ENCODE measurements around the gene MAGOH. TPM values are rescaled to one million over a fixed set of nuclear protein-coding genes. Genes with fewer than 3 reads are reported as not detected.

The MAGOH gene
- total RNA-seq, 2 donors from 2014 or later: 49.6 to 83.9 TPM

GRCh38 chr1:53275566-53275965 is 37.2 kb upstream of the MAGOH start:
- peaks cover 72% of the 10 kb centered on the region for H3K36me3 Mint-ChIP-seq (ENCODE audit: low read depth)
- H3K27ac Mint-ChIP-seq: no peak overlapping the region
- no peaks in the 10 kb centered on the region for H3K27me3 Mint-ChIP-seq
- ATAC-seq (replicated peaks): no peak
- no peaks in the 10 kb centered on the region for H3K4me1 Mint-ChIP-seq
- no peaks in the 10 kb centered on the region for H3K9me3 Mint-ChIP-seq
- no peak overlapping the region for H3K4me3 Mint-ChIP-seq

GRCh38 chr1:53274541-53275185 is 36.3 kb upstream of the MAGOH start:
- H3K27ac Mint-ChIP-seq: no peak overlapping the region
- H3K4me3 Mint-ChIP-seq: no peak overlapping the region
- ATAC-seq (replicated peaks): no peak
- no peaks in the 10 kb centered on the region for H3K27me3 Mint-ChIP-seq
- H3K4me1 Mint-ChIP-seq: no peaks in the 10 kb centered on the region
- peaks cover 70% of the 10 kb centered on the region for H3K36me3 Mint-ChIP-seq (ENCODE audit: low read depth)
- H3K9me3 Mint-ChIP-seq: no peaks in the 10 kb centered on the region

- Mint-ChIP-seq H3K4me1 (no peaks in the 10 kb centered on the region), H3K9me3 (no peaks in the 10 kb centered on the region), H3K27me3 (no peaks in the 10 kb centered on the region), H3K36me3 (ENCODE audit: low read depth) (peaks cover 74% of the 10 kb centered on the region), H3K27ac (no peak overlapping the region), H3K4me3 (no peak overlapping the region)
- ATAC-seq (replicated peaks): no peak
Measured at GRCh38 chr1:53274026-53274425, 35.7 kb upstream of the MAGOH start.

GRCh38 chr1:53273526-53273925 is 35.2 kb upstream of the MAGOH start:
- ATAC-seq (replicated peaks): no peak
- no peak overlapping the region for H3K4me3 Mint-ChIP-seq
- no peaks in the 10 kb centered on the region for H3K4me1 Mint-ChIP-seq
- no peak overlapping the region for H3K27ac Mint-ChIP-seq
- no peaks in the 10 kb centered on the region for H3K9me3 Mint-ChIP-seq
- H3K36me3 Mint-ChIP-seq (ENCODE audit: low read depth): peaks cover 74% of the 10 kb centered on the region
- H3K27me3 Mint-ChIP-seq: no peaks in the 10 kb centered on the region

GRCh38 chr1:53272349-53272748 is 34.0 kb upstream of the MAGOH start:
- no peak for ATAC-seq (replicated peaks)
- peaks cover 73% of the 10 kb centered on the region for H3K36me3 Mint-ChIP-seq (ENCODE audit: low read depth)
- H3K27ac Mint-ChIP-seq: peak overlapping the region; percentile 61
- no peaks in the 10 kb centered on the region for H3K27me3 Mint-ChIP-seq
- no peaks in the 10 kb centered on the region for H3K4me1 Mint-ChIP-seq
- no peaks in the 10 kb centered on the region for H3K9me3 Mint-ChIP-seq
- H3K4me3 Mint-ChIP-seq: no peak overlapping the region

- Mint-ChIP-seq H3K36me3 (ENCODE audit: low read depth) (peaks cover 79% of the 10 kb centered on the region), H3K4me1 (no peaks in the 10 kb centered on the region), H3K9me3 (no peaks in the 10 kb centered on the region), H3K27me3 (no peaks in the 10 kb centered on the region), H3K4me3 (no peak overlapping the region), H3K27ac (no peak overlapping the region)
- ATAC-seq (replicated peaks): no peak
Measured at GRCh38 chr1:53271446-53272090, 33.2 kb upstream of the MAGOH start.

- H3K9me3 Mint-ChIP-seq: no peaks in the 10 kb centered on the region
- no peak overlapping the region for H3K27ac Mint-ChIP-seq
- H3K4me3 Mint-ChIP-seq: no peak overlapping the region
- H3K36me3 Mint-ChIP-seq (ENCODE audit: low read depth): peaks cover 80% of the 10 kb centered on the region
- H3K4me1 Mint-ChIP-seq: no peaks in the 10 kb centered on the region
- ATAC-seq (replicated peaks): no peak
- no peaks in the 10 kb centered on the region for H3K27me3 Mint-ChIP-seq
Measured at GRCh38 chr1:53270873-53271272, 32.6 kb upstream of the MAGOH start.

GRCh38 chr1:53270107-53270506 is 31.8 kb upstream of the MAGOH start:
- H3K27ac Mint-ChIP-seq: no peak overlapping the region
- H3K9me3 Mint-ChIP-seq: no peaks in the 10 kb centered on the region
- H3K4me3 Mint-ChIP-seq: no peak overlapping the region
- peak; percentile 37 for ATAC-seq (replicated peaks)
- H3K4me1 Mint-ChIP-seq: no peaks in the 10 kb centered on the region
- H3K27me3 Mint-ChIP-seq: no peaks in the 10 kb centered on the region
- H3K36me3 Mint-ChIP-seq (ENCODE audit: low read depth): peaks cover 81% of the 10 kb centered on the region

- H3K36me3 Mint-ChIP-seq (ENCODE audit: low read depth): peaks cover 85% of the 10 kb centered on the region
- no peaks in the 10 kb centered on the region for H3K4me1 Mint-ChIP-seq
- H3K27me3 Mint-ChIP-seq: no peaks in the 10 kb centered on the region
- H3K27ac Mint-ChIP-seq: no peak overlapping the region
- ATAC-seq (replicated peaks): no peak
- H3K9me3 Mint-ChIP-seq: no peaks in the 10 kb centered on the region
- no peak overlapping the region for H3K4me3 Mint-ChIP-seq
Measured at GRCh38 chr1:53267761-53268160, 29.4 kb upstream of the MAGOH start.

GRCh38 chr1:53266038-53266437 is 27.7 kb upstream of the MAGOH start:
- Mint-ChIP-seq H3K9me3 (no peaks in the 10 kb centered on the region), H3K27ac (no peak overlapping the region), H3K4me3 (no peak overlapping the region), H3K4me1 (no peaks in the 10 kb centered on the region), H3K27me3 (no peaks in the 10 kb centered on the region), H3K36me3 (ENCODE audit: low read depth) (peaks cover 90% of the 10 kb centered on the region)
- no peak for ATAC-seq (replicated peaks)

- Mint-ChIP-seq H3K9me3 (no peaks in the 10 kb centered on the region), H3K27ac (no peak overlapping the region), H3K4me3 (no peak overlapping the region), H3K4me1 (no peaks in the 10 kb centered on the region), H3K36me3 (ENCODE audit: low read depth) (peaks cover 94% of the 10 kb centered on the region), H3K27me3 (no peaks in the 10 kb centered on the region)
- ATAC-seq (replicated peaks): no peak
Measured at GRCh38 chr1:53265581-53265980, 27.3 kb upstream of the MAGOH start.

GRCh38 chr1:53264048-53264447 is 25.7 kb upstream of the MAGOH start:
- Mint-ChIP-seq H3K4me1 (no peaks in the 10 kb centered on the region), H3K27ac (no peak overlapping the region), H3K27me3 (no peaks in the 10 kb centered on the region), H3K36me3 (ENCODE audit: low read depth) (peaks cover 99% of the 10 kb centered on the region), H3K4me3 (no peak overlapping the region), H3K9me3 (no peaks in the 10 kb centered on the region)
- no peak for ATAC-seq (replicated peaks)

GRCh38 chr1:53262000-53262399 is 23.7 kb upstream of the MAGOH start:
- Mint-ChIP-seq H3K36me3 (ENCODE audit: low read depth) (peaks cover 100% of the 10 kb centered on the region), H3K4me3 (no peak overlapping the region), H3K9me3 (no peaks in the 10 kb centered on the region), H3K4me1 (no peaks in the 10 kb centered on the region), H3K27me3 (no peaks in the 10 kb centered on the region), H3K27ac (no peak overlapping the region)
- no peak for ATAC-seq (replicated peaks)

GRCh38 chr1:53260631-53261247 is 22.4 kb upstream of the MAGOH start:
- no peak for ATAC-seq (replicated peaks)
- no peak overlapping the region for H3K27ac Mint-ChIP-seq
- no peaks in the 10 kb centered on the region for H3K27me3 Mint-ChIP-seq
- no peaks in the 10 kb centered on the region for H3K9me3 Mint-ChIP-seq
- H3K4me1 Mint-ChIP-seq: no peaks in the 10 kb centered on the region
- H3K36me3 Mint-ChIP-seq (ENCODE audit: low read depth): peaks cover 99% of the 10 kb centered on the region
- H3K4me3 Mint-ChIP-seq: no peak overlapping the region

GRCh38 chr1:53259932-53260331 is 21.6 kb upstream of the MAGOH start:
- Mint-ChIP-seq H3K36me3 (ENCODE audit: low read depth) (peaks cover 97% of the 10 kb centered on the region), H3K27ac (no peak overlapping the region), H3K27me3 (no peaks in the 10 kb centered on the region), H3K4me1 (no peaks in the 10 kb centered on the region), H3K4me3 (no peak overlapping the region), H3K9me3 (no peaks in the 10 kb centered on the region)
- ATAC-seq (replicated peaks): no peak

All from activated T-helper 17 cell treated with anti-CD3 and anti-CD28 coated beads, Interleukin-2, amount 50 U/mL, for 72 hours (primary cell).